ENCODE data around the gene CENPL.
"Not testable (repeated sequence)": the region's sequence is repeated elsewhere in the genome, so short reads cannot be mapped to it uniquely, and the experiment has no call there.

CENPL gene

GRCh38 chr1:173764331-173764730 is 60.4 kb downstream of the CENPL start:
- in situ Hi-C loops (cut with MboI; ENCODE audit: low sequenced_read_pairs), result not testable (repeated sequence)

GRCh38 chr1:173758980-173759379 is 65.7 kb downstream of the CENPL start:
- in situ Hi-C loops (cut with MboI; ENCODE audit: low sequenced_read_pairs), result no loop called here

- in situ Hi-C loops (cut with MboI; ENCODE audit: low sequenced_read_pairs), result no loop called here
Measured at GRCh38 chr1:173758110-173758509, 66.6 kb downstream of the CENPL start.

GRCh38 chr1:173757666-173758065 is 67.0 kb downstream of the CENPL start:
- in situ Hi-C loops (cut with MboI; ENCODE audit: low sequenced_read_pairs), result no loop called here

- in situ Hi-C loops (cut with MboI; ENCODE audit: low sequenced_read_pairs), result no loop called here
Measured at GRCh38 chr1:173753830-173754229, 70.9 kb downstream of the CENPL start.
